ENCODE results near the gene IFT88.
"Not testable (repeated sequence)": the region's sequence is repeated elsewhere in the genome, so short reads cannot be mapped to it uniquely, and the experiment has no call there.

The IFT88 gene

GRCh38 chr13:20647758-20648157 lies 80.8 kb downstream of the IFT88 start:
- no peak for DNase-seq

GRCh38 chr13:20652946-20653345 lies 86.0 kb downstream of the IFT88 start:
- DNase-seq = no peak

- no peak for DNase-seq
These were observed 87.2 kb downstream of the IFT88 start for GRCh38 chr13:20654156-20654555.

GRCh38 chr13:20658451-20659040 lies 91.6 kb downstream of the IFT88 start:
- no peak for DNase-seq

- no peak for DNase-seq
These were observed 97.4 kb downstream of the IFT88 start for GRCh38 chr13:20664351-20664750.

GRCh38 chr13:20666948-20667347 lies 100.0 kb downstream of the IFT88 start:
- no peak for DNase-seq

- no peak for DNase-seq
These were observed 101.0 kb downstream of the IFT88 start for GRCh38 chr13:20667857-20668437.

GRCh38 chr13:20669162-20669561 lies 102.2 kb downstream of the IFT88 start:
- no peak for DNase-seq

- DNase-seq = no peak
These were observed 104.8 kb downstream of the IFT88 start for GRCh38 chr13:20671789-20672188.

- DNase-seq = no peak
These were observed 105.8 kb downstream of the IFT88 start for GRCh38 chr13:20672772-20673171.

GRCh38 chr13:20673715-20674114 lies 106.8 kb downstream of the IFT88 start:
- DNase-seq = no peak

- no peak for DNase-seq
These were observed 109.3 kb downstream of the IFT88 start for GRCh38 chr13:20676213-20676612.

- DNase-seq = not testable (repeated sequence)
These were observed 111.6 kb downstream of the IFT88 start for GRCh38 chr13:20678606-20679005.

GRCh38 chr13:20679879-20680278 lies 112.9 kb downstream of the IFT88 start:
- no peak for DNase-seq

- no peak for DNase-seq
These were observed 113.6 kb downstream of the IFT88 start for GRCh38 chr13:20680416-20681080.

GRCh38 chr13:20681481-20681880 lies 114.5 kb downstream of the IFT88 start:
- DNase-seq = not testable (repeated sequence)

- no peak for DNase-seq
These were observed 115.1 kb downstream of the IFT88 start for GRCh38 chr13:20682061-20682460.

- no peak for DNase-seq
These were observed 117.1 kb downstream of the IFT88 start for GRCh38 chr13:20684041-20684440.

- no peak for DNase-seq
These were observed 117.6 kb downstream of the IFT88 start for GRCh38 chr13:20684546-20684945.

- DNase-seq = no peak
These were observed 118.1 kb downstream of the IFT88 start for GRCh38 chr13:20685092-20685491.

GRCh38 chr13:20686167-20686566 lies 119.2 kb downstream of the IFT88 start:
- no peak for DNase-seq

- no peak for DNase-seq
These were observed 120.1 kb downstream of the IFT88 start for GRCh38 chr13:20686863-20687579.

GRCh38 chr13:20689291-20689690 lies 122.3 kb downstream of the IFT88 start:
- no peak for DNase-seq

GRCh38 chr13:20691616-20692015 lies 124.7 kb downstream of the IFT88 start:
- no peak for DNase-seq

Data from NCI-H1436 treated with DMSO at 0.1 percent for 48 hours (cell line).